IMR-90 (cell line): ENCODE results near the gene FGGY. TPM values are rescaled to one million over a fixed set of nuclear protein-coding genes. Genes with fewer than 3 reads are reported as not detected.
A peak's percentile ranks its signal among the peaks of the same experiment; 100 is the strongest.

Experiments
- ATAC-seq: fragments of 200-7000 bp; cut with Tn5 transposase; 2 replicates; pipeline ENCODE4 v1.9.1; 2020; ENCODE audit warnings: low read depth, mild to moderate bottlenecking, moderate library complexity
- BruUV-seq: library from RNA; stranded (reverse); fragments of 400-500 nt; replicated peaks from 2 replicates; lab custom pipeline; 2021; lab: Mats Ljungman, UMichigan
- CTCF ChIA-PET: fragments of 300-600 bp; formaldehyde crosslinking; extraction: SDS; loops from one replicate; lab custom pipeline; 2021; ENCODE audit warnings: antibody characterized with exemption; lab: Yijun Ruan, JAX
- POLR2A ChIA-PET: fragments of 300-600 bp; sonication (Branson Sonifier 250); formaldehyde crosslinking; loops from one replicate; lab custom pipeline; 2022; ENCODE audit warnings: antibody characterized with exemption; ENCODE audit not compliant: unreplicated experiment; lab: Charles Lee
- DNase-seq: peaks from one replicate; pipeline ENCODE4 v3.0.0; 2013
- H2AFZ ChIP-seq: replicated peaks from 2 replicates; pipeline ENCODE3; 2013; ENCODE audit warnings: low read length, mild to moderate bottlenecking; ENCODE audit not compliant: poor library complexity
- H2AK5ac ChIP-seq: 2 replicates; pipeline ENCODE4 v1.6.1; 2013; ENCODE audit warnings: low read depth, low read length, inconsistent platforms
- H2AK9ac ChIP-seq: replicated peaks from 2 replicates; pipeline ENCODE3; 2013; ENCODE audit warnings: mild to moderate bottlenecking, low read depth, low read length, moderate library complexity; ENCODE audit not compliant: poor library complexity
- H2BK120ac ChIP-seq: 2 replicates; pipeline ENCODE4 v1.6.1; 2013; ENCODE audit warnings: low read depth, low read length, inconsistent platforms
- H2BK15ac ChIP-seq: 3 replicates; pipeline ENCODE4 v1.6.1; 2013; ENCODE audit warnings: low read depth, low read length, inconsistent platforms
- H2BK20ac ChIP-seq: 2 replicates; pipeline ENCODE4 v1.6.1; 2013; ENCODE audit warnings: low read depth, mild to moderate bottlenecking, inconsistent platforms, low read length, moderate library complexity
- H2BK5ac ChIP-seq: 2 replicates; pipeline ENCODE4 v1.6.1; 2013; ENCODE audit warnings: mild to moderate bottlenecking, low read depth, low read length, inconsistent platforms; ENCODE audit not compliant: poor library complexity, severe bottlenecking
- H3K14ac ChIP-seq: replicated peaks from 2 replicates; pipeline ENCODE4 v1.6.1; 2013; ENCODE audit warnings: low read depth, low read length, inconsistent platforms
- H3K18ac ChIP-seq: 2 replicates; pipeline ENCODE4 v1.6.1; 2013; ENCODE audit warnings: low read depth, low read length, control low read depth
- H3K23ac ChIP-seq: 2 replicates; pipeline ENCODE4 v1.6.1; 2013; ENCODE audit warnings: low read depth, low read length, inconsistent platforms
- H3K27ac ChIP-seq: 2 replicates; pipeline ENCODE4 v1.5.1; 2013; ENCODE audit warnings: mild to moderate bottlenecking, control low read depth, low read length; ENCODE audit not compliant: insufficient read depth
- H3K27me3 ChIP-seq: 2 replicates; pipeline ENCODE4 v1.6.1; 2013; ENCODE audit warnings: low read length; ENCODE audit not compliant: control insufficient read depth, insufficient read depth
- H3K36me3 ChIP-seq: 2 replicates; pipeline ENCODE4 v1.6.1; 2013; ENCODE audit warnings: low read length, mixed read lengths; ENCODE audit not compliant: control insufficient read depth, insufficient read depth
- H3K4ac ChIP-seq: 2 replicates; pipeline ENCODE4 v1.6.1; 2013; ENCODE audit warnings: low read depth, low read length, inconsistent platforms
- H3K4me1 ChIP-seq: 2 replicates; pipeline ENCODE4 v1.6.1; 2013; ENCODE audit warnings: low read length, mixed read lengths; ENCODE audit not compliant: control insufficient read depth, insufficient read depth
- H3K4me2 ChIP-seq: 2 replicates; pipeline ENCODE4 v1.6.1; 2013; ENCODE audit warnings: low read depth, mild to moderate bottlenecking, control low read depth, low read length, moderate library complexity
- H3K4me3 ChIP-seq: 2 replicates; pipeline ENCODE4 v1.5.1; 2013; ENCODE audit warnings: low read depth, mild to moderate bottlenecking, control low read depth, low read length, moderate library complexity; ENCODE audit not compliant: insufficient read depth
- H3K56ac ChIP-seq: 2 replicates; pipeline ENCODE4 v1.6.1; 2013; ENCODE audit warnings: low read length, inconsistent platforms; ENCODE audit not compliant: insufficient read depth; ENCODE audit errors: extremely low read depth
- H3K79me1 ChIP-seq, 2 experiments: 2 replicates each; pipeline ENCODE4 v1.6.1; 2013; ENCODE audit warnings: low read length in 2 of 2, inconsistent platforms in 1 of 2, low read depth in 1 of 2
- H3K9ac ChIP-seq: 2 replicates; pipeline ENCODE4 v1.6.1; 2013; ENCODE audit warnings: low read depth, low read length, control low read depth
- H3K9me1 ChIP-seq: 2 replicates; pipeline ENCODE4 v1.6.1; 2013; ENCODE audit warnings: low read length, inconsistent platforms; ENCODE audit not compliant: insufficient read depth
- H3K9me3 ChIP-seq: 2 replicates; pipeline ENCODE4 v1.6.1; 2013; ENCODE audit warnings: low read length; ENCODE audit not compliant: control insufficient read depth, insufficient read depth
- H4K20me1 ChIP-seq: 2 replicates; pipeline ENCODE4 v1.6.1; 2013; ENCODE audit warnings: low read length, inconsistent platforms; ENCODE audit not compliant: insufficient read depth
- H4K5ac ChIP-seq: 2 replicates; pipeline ENCODE4 v1.6.1; 2013; ENCODE audit warnings: mild to moderate bottlenecking, low read depth, low read length, control low read depth
- H4K8ac ChIP-seq, 2 experiments: 2 replicates each; pipeline ENCODE4 v1.6.1; 2013; ENCODE audit warnings: low read depth in 2 of 2, low read length in 2 of 2, control low read depth in 1 of 2, inconsistent platforms in 1 of 2
- H4K91ac ChIP-seq: 2 replicates; pipeline ENCODE4 v1.6.1; 2013; ENCODE audit warnings: low read depth, low read length, inconsistent platforms; ENCODE audit not compliant: insufficient read depth
- BHLHE40 ChIP-seq: fragments of 150-350 bp; IDR thresholded peaks from 2 replicates; pipeline ENCODE4 v1.6.1; 2016; ENCODE audit warnings: mild to moderate bottlenecking, low read depth, low read length
- CHD1 ChIP-seq: IDR thresholded peaks from 2 replicates; pipeline ENCODE4 v1.6.1; 2012; ENCODE audit warnings: low read depth, low read length, improper control_type of control experiment
- NFE2L2 ChIP-seq: fragments of 150-350 bp; IDR thresholded peaks from 2 replicates; pipeline ENCODE4 v1.6.1; 2016; ENCODE audit warnings: low read depth, mild to moderate bottlenecking, low read length
- POLR2A ChIP-seq: IDR thresholded peaks from 2 replicates; pipeline ENCODE4 v1.6.1; 2012; ENCODE audit warnings: mild to moderate bottlenecking, low read depth, low read length
- RAD21 ChIP-seq: IDR thresholded peaks from 2 replicates; pipeline ENCODE4 v1.6.1; 2012; ENCODE audit warnings: low read length, improper control_type of control experiment
- RCOR1 ChIP-seq: IDR thresholded peaks from 2 replicates; pipeline ENCODE4 v1.6.1; 2012; ENCODE audit warnings: mild to moderate bottlenecking, low read length, improper control_type of control experiment; ENCODE audit not compliant: insufficient replicate concordance
- WGBS, 2 experiments: methylation state at CpG; one replicate each; pipeline versions ENCODE4 v1.1.5 to v1.1.7; 2013; ENCODE audit warnings: missing lambda C conversion rate in 2 of 2; ENCODE audit not compliant: insufficient read length in 1 of 2; ENCODE audit errors: extremely low coverage in 2 of 2; 5-methylcytosine and 5-hydroxymethylcytosine counted together
- dilution Hi-C: fragments of 300-500 bp; cut with HindIII; formaldehyde crosslinking; loops from one replicate; pipeline ENCODE4 v1.14.3; 2018; ENCODE audit warnings: low sequenced_read_pairs; ENCODE audit not compliant: unreplicated experiment
- in situ Hi-C: fragments of 300-500 bp; cut with MboI; formaldehyde crosslinking; loops from 3 replicates; pipeline ENCODE4 v1.14.3; 2019; ENCODE audit warnings: low sequenced_read_pairs, inconsistent platforms, mixed read lengths
- intact Hi-C: fragments of 100-400 bp; cut with micrococcal nuclease; formaldehyde crosslinking; loops from 2 replicates; pipeline ENCODE4 v1.10.0; 2022
- polyA plus RNA-seq, 3 experiments: library from polyadenylated mRNA; depleted of rRNA; stranded (reverse); fragments of >200 nt; gene quantifications; 2 replicates each; pipeline ENCODE4 v1.2.3, GENCODE V29; 2012; ENCODE audit warnings: low replicate concordance in 1 of 3
- total RNA-seq: library from RNA; depleted of rRNA; stranded (reverse); fragments of >200 nt; gene quantifications from 2 replicates; pipeline ENCODE4 v1.2.3, GENCODE V29; 2012

FGGY gene
- total and polyA plus RNA-seq, 2 of the 4 experiments (the other 2 are of a cell fraction) = 5.6 to 14.0 TPM

GRCh38 chr1:59554011-59554663 lies 257.2 kb downstream of the FGGY start:
- WGBS, 2 experiments = 40% methylated on average over 3 of the region's 8 CpGs; no CpG with 5 or more reads in 1 of the 2 experiments
- H2AK9ac ChIP-seq = peak overlapping the region; percentile 35
- no peak for DNase-seq
- H3K4me3 ChIP-seq = no peak overlapping the region
- H3K23ac ChIP-seq = no peak overlapping the region
- H3K9me1 ChIP-seq = no peaks in the 10 kb centered on the region; the same call in 1 of the 2 replicates
- H3K4me1 ChIP-seq = peaks cover 11% of the 10 kb centered on the region
- no peak overlapping the region for H2BK20ac ChIP-seq
- TF ChIP-seq BHLHE40 (no peak), RCOR1 (no peak), CHD1 (no peak), RAD21 (no peak), NFE2L2 (no peak), POLR2A (no peak)
- no peak overlapping the region for H2BK5ac ChIP-seq
- no peaks in the 10 kb centered on the region for H3K27me3 ChIP-seq
- H3K14ac ChIP-seq = no peak overlapping the region
- no peak overlapping the region for H4K8ac ChIP-seq
- H3K18ac ChIP-seq = peak overlapping the region; percentile 59
- ATAC-seq = no peak
- no peaks in the 10 kb centered on the region for H3K79me1 ChIP-seq
- intact Hi-C loops = no loop called here
- CTCF ChIA-PET = interaction anchor here (0.9 kb wide), 1 partner anchor 11 kb away, joined by 3 read pairs; no protein-coding TSS in a partner anchor
- no peak overlapping the region for H2AK5ac ChIP-seq
- H3K56ac ChIP-seq = no peak overlapping the region
- no peaks in the 10 kb centered on the region for H3K36me3 ChIP-seq
- no peak overlapping the region for H2BK15ac ChIP-seq
- no peaks in the 10 kb centered on the region for H4K20me1 ChIP-seq
- no peak overlapping the region for H2BK120ac ChIP-seq
- BruUV-seq = no TSS peak
- H3K9me3 ChIP-seq = peaks cover 5% of the 10 kb centered on the region; the same call in 1 of the 2 replicates
- dilution Hi-C loops = no loop called here
- in situ Hi-C loops = no loop called here
- POLR2A ChIA-PET = no interaction called here
- no peak overlapping the region for H2AFZ ChIP-seq
- H4K91ac ChIP-seq = no peak overlapping the region
- no peak overlapping the region for H3K27ac ChIP-seq
- no peak overlapping the region for H3K4ac ChIP-seq
- no peak overlapping the region for H3K9ac ChIP-seq
- peak overlapping the region; percentile 76; the same call in 1 of the 2 replicates for H4K5ac ChIP-seq
- H3K4me2 ChIP-seq = no peak overlapping the region
